ENCODE data around the gene CNKSR1.

Gene CNKSR1

DNA sequence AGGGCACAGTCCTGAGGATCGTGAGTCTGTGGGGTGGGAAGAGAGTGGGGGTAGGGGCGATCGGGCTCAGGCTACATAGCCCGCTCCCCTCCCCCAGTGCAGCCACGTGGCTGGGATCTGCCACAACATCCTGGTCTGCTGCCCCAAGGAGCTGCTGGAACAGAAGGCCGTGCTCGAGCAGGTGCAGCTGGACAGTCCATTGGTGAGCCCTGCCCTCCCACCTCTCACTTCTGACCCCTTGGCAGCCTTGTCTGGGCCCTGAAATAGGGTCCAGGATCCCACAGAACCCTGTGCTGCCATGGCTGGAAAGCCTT, 5.0 kb downstream of the CNKSR1 start:
- Histone ChIP-seq H3K9ac (ENCODE audit: low read length) (no peak overlapping the region), H3F3A (ENCODE audit: insufficient read depth, low read length) (no peaks in the 10 kb centered on the region), H3K4me3 (ENCODE audit: low read depth, low read length, poor library complexity, severe bottlenecking) (no peak overlapping the region), H3K27me3 (ENCODE audit: insufficient read depth, low read length) (0 out of 2 replicates have a peak, but pooled peaks cover 5% of the 10 kb centered on the region), H3K4me1 (ENCODE audit: insufficient read depth, low read length, severe bottlenecking) (peaks cover 6% of the 10 kb centered on the region), H3K9me3 (ENCODE audit: low read length) (no peaks in the 10 kb centered on the region), H4K20me1 (ENCODE audit: insufficient read depth, low read length) (no peaks in the 10 kb centered on the region), H3K36me3 (ENCODE audit: insufficient read depth, low read length) (no peaks in the 10 kb centered on the region), H3K9me2 (ENCODE audit: low read depth, low read length) (no peaks in the 10 kb centered on the region), H3K4me2 (ENCODE audit: low read length) (no peak overlapping the region), H2AFZ (ENCODE audit: low read length) (no peak overlapping the region), H3K27ac (ENCODE audit: low read depth, low read length, poor library complexity, severe bottlenecking) (no peak overlapping the region), H3K79me2 (ENCODE audit: insufficient read depth, low read length) (no peaks in the 10 kb centered on the region)
- TF ChIP-seq EZH2 (IDR thresholded peaks at IDR 0.05; ENCODE audit: borderline replicate concordance, low read length), result no peak

DNA sequence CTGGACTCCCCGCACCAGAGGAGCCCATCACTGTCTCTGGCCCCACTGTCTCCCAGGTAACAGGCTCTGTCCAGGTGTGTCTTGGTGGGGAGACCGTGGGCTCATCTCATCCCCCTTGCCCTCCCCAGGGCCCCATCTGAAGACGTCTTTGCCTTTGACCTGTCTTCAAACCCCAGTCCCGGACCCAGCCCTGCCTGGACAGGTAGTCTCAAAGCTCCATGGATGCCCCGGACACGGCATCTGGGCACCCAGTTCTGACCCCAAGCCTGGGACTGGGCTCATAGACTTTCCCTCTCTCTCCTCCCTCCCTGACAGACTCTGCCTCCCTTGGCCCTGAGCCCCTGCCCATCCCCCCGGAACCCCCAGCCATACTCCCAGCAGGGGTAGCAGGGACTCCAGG, 6.8 kb downstream of the CNKSR1 start:
- Histone ChIP-seq H3K79me2 (ENCODE audit: insufficient read depth, low read length) (no peaks in the 10 kb centered on the region), H4K20me1 (ENCODE audit: insufficient read depth, low read length) (no peaks in the 10 kb centered on the region), H3K36me3 (ENCODE audit: insufficient read depth, low read length) (no peaks in the 10 kb centered on the region), H3K27ac (ENCODE audit: low read depth, low read length, poor library complexity, severe bottlenecking) (no peak overlapping the region), H3K4me1 (ENCODE audit: insufficient read depth, low read length, severe bottlenecking) (peaks cover 6% of the 10 kb centered on the region), H3K4me2 (ENCODE audit: low read length) (no peak overlapping the region), H3F3A (ENCODE audit: insufficient read depth, low read length) (no peaks in the 10 kb centered on the region), H3K9me3 (ENCODE audit: low read length) (no peaks in the 10 kb centered on the region), H2AFZ (ENCODE audit: low read length) (no peak overlapping the region), H3K27me3 (ENCODE audit: insufficient read depth, low read length) (0 out of 2 replicates have a peak, but pooled peaks cover 5% of the 10 kb centered on the region), H3K9ac (ENCODE audit: low read length) (no peak overlapping the region), H3K4me3 (ENCODE audit: low read depth, low read length, poor library complexity, severe bottlenecking) (no peak overlapping the region), H3K9me2 (ENCODE audit: low read depth, low read length) (no peaks in the 10 kb centered on the region)
- TF ChIP-seq CTCF (IDR thresholded peaks at IDR 0.05; ENCODE audit: low read length), result no peak
- TF ChIP-seq EZH2 (IDR thresholded peaks at IDR 0.05; ENCODE audit: borderline replicate concordance, low read length), result no peak

GRCh38 chr1:26184883-26185282, 7.6 kb downstream of the CNKSR1 start:
- Histone ChIP-seq H2AFZ (ENCODE audit: low read length) (no peak overlapping the region), H3K36me3 (ENCODE audit: insufficient read depth, low read length) (no peaks in the 10 kb centered on the region), H3K27me3 (ENCODE audit: insufficient read depth, low read length) (0 out of 2 replicates have a peak, but pooled peaks cover 5% of the 10 kb centered on the region), H3K79me2 (ENCODE audit: insufficient read depth, low read length) (no peaks in the 10 kb centered on the region), H3K27ac (ENCODE audit: low read depth, low read length, poor library complexity, severe bottlenecking) (no peak overlapping the region), H3K4me3 (ENCODE audit: low read depth, low read length, poor library complexity, severe bottlenecking) (no peak overlapping the region), H4K20me1 (ENCODE audit: insufficient read depth, low read length) (no peaks in the 10 kb centered on the region), H3K9ac (ENCODE audit: low read length) (no peak overlapping the region), H3K9me2 (ENCODE audit: low read depth, low read length) (no peaks in the 10 kb centered on the region), H3K4me1 (ENCODE audit: insufficient read depth, low read length, severe bottlenecking) (peaks cover 5% of the 10 kb centered on the region), H3F3A (ENCODE audit: insufficient read depth, low read length) (no peaks in the 10 kb centered on the region), H3K9me3 (ENCODE audit: low read length) (no peaks in the 10 kb centered on the region), H3K4me2 (ENCODE audit: low read length) (no peak overlapping the region)
- TF ChIP-seq CTCF (IDR thresholded peaks at IDR 0.05; ENCODE audit: low read length), result no peak
- TF ChIP-seq EZH2 (IDR thresholded peaks at IDR 0.05; ENCODE audit: borderline replicate concordance, low read length), result no peak

DNA sequence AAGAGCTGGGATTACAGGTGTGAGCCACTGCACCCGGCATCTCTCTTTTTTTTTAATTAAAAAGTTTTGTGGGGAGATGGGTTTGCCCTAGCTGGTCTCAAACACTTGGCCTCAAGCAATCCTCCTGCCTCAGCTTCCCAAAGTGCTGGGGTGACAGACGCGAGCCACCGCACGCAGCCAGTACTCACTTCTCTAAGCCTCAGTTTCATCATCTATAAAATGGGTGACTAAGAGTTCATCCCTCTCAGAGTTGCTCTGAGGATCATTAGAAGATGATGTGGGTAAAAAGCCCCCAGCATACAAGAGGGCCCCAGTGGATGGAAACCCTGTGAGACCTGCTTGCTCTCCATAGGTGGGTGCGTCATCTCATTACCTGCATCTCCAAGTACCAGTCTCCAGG, 10.6 kb downstream of the CNKSR1 start:
- Histone ChIP-seq H3K4me2 (ENCODE audit: low read length) (no peak overlapping the region), H3K27ac (ENCODE audit: low read depth, low read length, poor library complexity, severe bottlenecking) (no peak overlapping the region), H3K79me2 (ENCODE audit: insufficient read depth, low read length) (no peaks in the 10 kb centered on the region), H3K9me2 (ENCODE audit: low read depth, low read length) (no peaks in the 10 kb centered on the region), H3K4me1 (ENCODE audit: insufficient read depth, low read length, severe bottlenecking) (no peaks in the 10 kb centered on the region), H3K9ac (ENCODE audit: low read length) (no peak overlapping the region), H2AFZ (ENCODE audit: low read length) (no peak overlapping the region), H3F3A (ENCODE audit: insufficient read depth, low read length) (no peaks in the 10 kb centered on the region), H3K36me3 (ENCODE audit: insufficient read depth, low read length) (no peaks in the 10 kb centered on the region), H3K4me3 (ENCODE audit: low read depth, low read length, poor library complexity, severe bottlenecking) (no peak overlapping the region), H4K20me1 (ENCODE audit: insufficient read depth, low read length) (no peaks in the 10 kb centered on the region), H3K9me3 (ENCODE audit: low read length) (no peaks in the 10 kb centered on the region), H3K27me3 (ENCODE audit: insufficient read depth, low read length) (0 out of 2 replicates have a peak, but pooled peaks cover 5% of the 10 kb centered on the region)
- TF ChIP-seq CTCF (IDR thresholded peaks at IDR 0.05; ENCODE audit: low read length) (no peak), EZH2 (IDR thresholded peaks at IDR 0.05; ENCODE audit: borderline replicate concordance, low read length) (no peak)
